NCI-H82 treated with DMSO at 0.1 percent for 48 hours (cell line): ENCODE data around the gene SCD5.

Experiments
- DNase-seq: peaks from one replicate; lab custom pipeline; 2025; ENCODE audit not compliant: unreplicated experiment; lab: John Stamatoyannopoulos, UW

The SCD5 gene

GRCh38 chr4:82797405-82798111 lies 1.0 kb downstream of the SCD5 start:
- DNase-seq = no peak

- DNase-seq = no peak
These were observed 1.6 kb downstream of the SCD5 start for GRCh38 chr4:82797040-82797404.

- DNase-seq = no peak
These were observed 5.5 kb downstream of the SCD5 start for GRCh38 chr4:82792912-82793649.

GRCh38 chr4:82791179-82791578 lies 7.4 kb downstream of the SCD5 start:
- DNase-seq = no peak

GRCh38 chr4:82790060-82790660 lies 8.4 kb downstream of the SCD5 start:
- no peak for DNase-seq

- DNase-seq = no peak
These were observed 9.4 kb downstream of the SCD5 start for GRCh38 chr4:82789025-82789776.

- no peak for DNase-seq
These were observed 11.3 kb downstream of the SCD5 start for GRCh38 chr4:82787342-82787741.

- DNase-seq = no peak
These were observed 11.8 kb downstream of the SCD5 start for GRCh38 chr4:82786828-82787227.

- no peak for DNase-seq
These were observed 12.8 kb downstream of the SCD5 start for GRCh38 chr4:82785611-82786400.

- no peak for DNase-seq
These were observed 13.7 kb downstream of the SCD5 start for GRCh38 chr4:82784681-82785610.

GRCh38 chr4:82782626-82783345 lies 15.8 kb downstream of the SCD5 start:
- no peak for DNase-seq

- DNase-seq = peak; percentile 26
These were observed 17.8 kb downstream of the SCD5 start for GRCh38 chr4:82780752-82781231.

GRCh38 chr4:82780170-82780751 lies 18.3 kb downstream of the SCD5 start:
- DNase-seq = no peak

- no peak for DNase-seq
These were observed 19.6 kb downstream of the SCD5 start for GRCh38 chr4:82779032-82779431.

- DNase-seq = no peak
These were observed 20.6 kb downstream of the SCD5 start for GRCh38 chr4:82777857-82778525.

- DNase-seq = no peak
These were observed 21.6 kb downstream of the SCD5 start for GRCh38 chr4:82776925-82777542.

- no peak for DNase-seq
These were observed 23.4 kb downstream of the SCD5 start for GRCh38 chr4:82775243-82775642.
